IMR-90 (cell line): ENCODE results near the gene ADAP1. TPM values are rescaled to one million over a fixed set of nuclear protein-coding genes. Genes with fewer than 3 reads are reported as not detected.

ENCODE experiments used
- ATAC-seq: fragments of 200-7000 bp; cut with Tn5 transposase; 2 replicates; pipeline ENCODE4 v1.9.1; 2020; ENCODE audit warnings: low read depth, mild to moderate bottlenecking, moderate library complexity
- BruUV-seq: library from RNA; stranded (reverse); fragments of 400-500 nt; replicated peaks from 2 replicates; lab custom pipeline; 2021; lab: Mats Ljungman, UMichigan
- CTCF ChIA-PET: fragments of 300-600 bp; formaldehyde crosslinking; extraction: SDS; loops from one replicate; lab custom pipeline; 2021; ENCODE audit warnings: antibody characterized with exemption; lab: Yijun Ruan, JAX
- POLR2A ChIA-PET: fragments of 300-600 bp; sonication (Branson Sonifier 250); formaldehyde crosslinking; loops from one replicate; lab custom pipeline; 2022; ENCODE audit warnings: antibody characterized with exemption; ENCODE audit not compliant: unreplicated experiment; lab: Charles Lee
- DNase-seq: peaks from one replicate; pipeline ENCODE4 v3.0.0; 2013
- H2AFZ ChIP-seq: replicated peaks from 2 replicates; pipeline ENCODE3; 2013; ENCODE audit warnings: low read length, mild to moderate bottlenecking; ENCODE audit not compliant: poor library complexity
- H2AK5ac ChIP-seq: 2 replicates; pipeline ENCODE4 v1.6.1; 2013; ENCODE audit warnings: low read depth, low read length, inconsistent platforms
- H2AK9ac ChIP-seq: replicated peaks from 2 replicates; pipeline ENCODE3; 2013; ENCODE audit warnings: mild to moderate bottlenecking, low read depth, low read length, moderate library complexity; ENCODE audit not compliant: poor library complexity
- H2BK120ac ChIP-seq: 2 replicates; pipeline ENCODE4 v1.6.1; 2013; ENCODE audit warnings: low read depth, low read length, inconsistent platforms
- H2BK15ac ChIP-seq: 3 replicates; pipeline ENCODE4 v1.6.1; 2013; ENCODE audit warnings: low read depth, low read length, inconsistent platforms
- H2BK20ac ChIP-seq: 2 replicates; pipeline ENCODE4 v1.6.1; 2013; ENCODE audit warnings: low read depth, mild to moderate bottlenecking, inconsistent platforms, low read length, moderate library complexity
- H2BK5ac ChIP-seq: 2 replicates; pipeline ENCODE4 v1.6.1; 2013; ENCODE audit warnings: mild to moderate bottlenecking, low read depth, low read length, inconsistent platforms; ENCODE audit not compliant: poor library complexity, severe bottlenecking
- H3K14ac ChIP-seq: replicated peaks from 2 replicates; pipeline ENCODE4 v1.6.1; 2013; ENCODE audit warnings: low read depth, low read length, inconsistent platforms
- H3K18ac ChIP-seq: 2 replicates; pipeline ENCODE4 v1.6.1; 2013; ENCODE audit warnings: low read depth, low read length, control low read depth
- H3K23ac ChIP-seq: 2 replicates; pipeline ENCODE4 v1.6.1; 2013; ENCODE audit warnings: low read depth, low read length, inconsistent platforms
- H3K27ac ChIP-seq: 2 replicates; pipeline ENCODE4 v1.5.1; 2013; ENCODE audit warnings: mild to moderate bottlenecking, control low read depth, low read length; ENCODE audit not compliant: insufficient read depth
- H3K27me3 ChIP-seq: 2 replicates; pipeline ENCODE4 v1.6.1; 2013; ENCODE audit warnings: low read length; ENCODE audit not compliant: control insufficient read depth, insufficient read depth
- H3K36me3 ChIP-seq: 2 replicates; pipeline ENCODE4 v1.6.1; 2013; ENCODE audit warnings: low read length, mixed read lengths; ENCODE audit not compliant: control insufficient read depth, insufficient read depth
- H3K4ac ChIP-seq: 2 replicates; pipeline ENCODE4 v1.6.1; 2013; ENCODE audit warnings: low read depth, low read length, inconsistent platforms
- H3K4me1 ChIP-seq: 2 replicates; pipeline ENCODE4 v1.6.1; 2013; ENCODE audit warnings: low read length, mixed read lengths; ENCODE audit not compliant: control insufficient read depth, insufficient read depth
- H3K4me2 ChIP-seq: 2 replicates; pipeline ENCODE4 v1.6.1; 2013; ENCODE audit warnings: low read depth, mild to moderate bottlenecking, control low read depth, low read length, moderate library complexity
- H3K4me3 ChIP-seq: 2 replicates; pipeline ENCODE4 v1.5.1; 2013; ENCODE audit warnings: low read depth, mild to moderate bottlenecking, control low read depth, low read length, moderate library complexity; ENCODE audit not compliant: insufficient read depth
- H3K56ac ChIP-seq: 2 replicates; pipeline ENCODE4 v1.6.1; 2013; ENCODE audit warnings: low read length, inconsistent platforms; ENCODE audit not compliant: insufficient read depth; ENCODE audit errors: extremely low read depth
- H3K79me1 ChIP-seq, 2 experiments: 2 replicates each; pipeline ENCODE4 v1.6.1; 2013; ENCODE audit warnings: low read length in 2 of 2, inconsistent platforms in 1 of 2, low read depth in 1 of 2
- H3K9ac ChIP-seq: 2 replicates; pipeline ENCODE4 v1.6.1; 2013; ENCODE audit warnings: low read depth, low read length, control low read depth
- H3K9me1 ChIP-seq: 2 replicates; pipeline ENCODE4 v1.6.1; 2013; ENCODE audit warnings: low read length, inconsistent platforms; ENCODE audit not compliant: insufficient read depth
- H3K9me3 ChIP-seq: 2 replicates; pipeline ENCODE4 v1.6.1; 2013; ENCODE audit warnings: low read length; ENCODE audit not compliant: control insufficient read depth, insufficient read depth
- H4K20me1 ChIP-seq: 2 replicates; pipeline ENCODE4 v1.6.1; 2013; ENCODE audit warnings: low read length, inconsistent platforms; ENCODE audit not compliant: insufficient read depth
- H4K5ac ChIP-seq: 2 replicates; pipeline ENCODE4 v1.6.1; 2013; ENCODE audit warnings: mild to moderate bottlenecking, low read depth, low read length, control low read depth
- H4K8ac ChIP-seq, 2 experiments: 2 replicates each; pipeline ENCODE4 v1.6.1; 2013; ENCODE audit warnings: low read depth in 2 of 2, low read length in 2 of 2, control low read depth in 1 of 2, inconsistent platforms in 1 of 2
- H4K91ac ChIP-seq: 2 replicates; pipeline ENCODE4 v1.6.1; 2013; ENCODE audit warnings: low read depth, low read length, inconsistent platforms; ENCODE audit not compliant: insufficient read depth
- BHLHE40 ChIP-seq: fragments of 150-350 bp; IDR thresholded peaks from 2 replicates; pipeline ENCODE4 v1.6.1; 2016; ENCODE audit warnings: mild to moderate bottlenecking, low read depth, low read length
- CEBPB ChIP-seq: IDR thresholded peaks from 2 replicates; pipeline ENCODE4 v1.6.1; 2012; ENCODE audit warnings: low read depth, low read length, improper control_type of control experiment
- CHD1 ChIP-seq: IDR thresholded peaks from 2 replicates; pipeline ENCODE4 v1.6.1; 2012; ENCODE audit warnings: low read depth, low read length, improper control_type of control experiment
- CTCF ChIP-seq: conservative IDR thresholded peaks from 2 replicates; pipeline ENCODE4 v1.5.1; 2012; ENCODE audit warnings: mild to moderate bottlenecking, low read depth, low read length, improper control_type of control experiment
- FOS ChIP-seq: fragments of 150-350 bp; IDR thresholded peaks from 2 replicates; pipeline ENCODE4 v1.6.1; 2016; ENCODE audit warnings: low read depth, low read length
- MAFK ChIP-seq: IDR thresholded peaks from 2 replicates; pipeline ENCODE4 v1.6.1; 2012; ENCODE audit warnings: low read depth, low read length, improper control_type of control experiment
- MAZ ChIP-seq: IDR thresholded peaks from 2 replicates; pipeline ENCODE4 v1.6.1; 2012; ENCODE audit warnings: low read depth, mild to moderate bottlenecking, low read length, improper control_type of control experiment, moderate library complexity, borderline replicate concordance
- MXI1 ChIP-seq: IDR thresholded peaks from 2 replicates; pipeline ENCODE4 v1.6.1; 2012; ENCODE audit warnings: low read depth, mild to moderate bottlenecking, low read length, moderate library complexity, borderline replicate concordance
- NFE2L2 ChIP-seq: fragments of 150-350 bp; IDR thresholded peaks from 2 replicates; pipeline ENCODE4 v1.6.1; 2016; ENCODE audit warnings: low read depth, mild to moderate bottlenecking, low read length
- POLR2A ChIP-seq: IDR thresholded peaks from 2 replicates; pipeline ENCODE4 v1.6.1; 2012; ENCODE audit warnings: mild to moderate bottlenecking, low read depth, low read length
- RAD21 ChIP-seq: IDR thresholded peaks from 2 replicates; pipeline ENCODE4 v1.6.1; 2012; ENCODE audit warnings: low read length, improper control_type of control experiment
- RCOR1 ChIP-seq: IDR thresholded peaks from 2 replicates; pipeline ENCODE4 v1.6.1; 2012; ENCODE audit warnings: mild to moderate bottlenecking, low read length, improper control_type of control experiment; ENCODE audit not compliant: insufficient replicate concordance
- RFX5 ChIP-seq: IDR thresholded peaks from 2 replicates; pipeline ENCODE4 v1.8.0; 2012; ENCODE audit warnings: low read depth, mild to moderate bottlenecking, low read length, moderate library complexity
- SMC3 ChIP-seq: fragments of 150-350 bp; IDR thresholded peaks from 2 replicates; pipeline ENCODE4 v1.6.1; 2016; ENCODE audit warnings: low read depth, mild to moderate bottlenecking, antibody characterized with exemption, low read length, moderate library complexity
- USF2 ChIP-seq: fragments of 150-350 bp; IDR thresholded peaks from 2 replicates; pipeline ENCODE4 v1.6.1; 2017; ENCODE audit warnings: mild to moderate bottlenecking, antibody characterized with exemption, low read length, low read depth
- WGBS, 2 experiments: methylation state at CpG; one replicate each; pipeline versions ENCODE4 v1.1.5 to v1.1.7; 2013; ENCODE audit warnings: missing lambda C conversion rate in 2 of 2; ENCODE audit not compliant: insufficient read length in 1 of 2; ENCODE audit errors: extremely low coverage in 2 of 2; 5-methylcytosine and 5-hydroxymethylcytosine counted together
- dilution Hi-C: fragments of 300-500 bp; cut with HindIII; formaldehyde crosslinking; loops from one replicate; pipeline ENCODE4 v1.14.3; 2018; ENCODE audit warnings: low sequenced_read_pairs; ENCODE audit not compliant: unreplicated experiment
- in situ Hi-C: fragments of 300-500 bp; cut with MboI; formaldehyde crosslinking; loops from 3 replicates; pipeline ENCODE4 v1.14.3; 2019; ENCODE audit warnings: low sequenced_read_pairs, inconsistent platforms, mixed read lengths
- intact Hi-C: fragments of 100-400 bp; cut with micrococcal nuclease; formaldehyde crosslinking; loops from 2 replicates; pipeline ENCODE4 v1.10.0; 2022
- polyA plus RNA-seq, 3 experiments: library from polyadenylated mRNA; depleted of rRNA; stranded (reverse); fragments of >200 nt; gene quantifications; 2 replicates each; pipeline ENCODE4 v1.2.3, GENCODE V29; 2012; ENCODE audit warnings: low replicate concordance in 1 of 3
- total RNA-seq: library from RNA; depleted of rRNA; stranded (reverse); fragments of >200 nt; gene quantifications from 2 replicates; pipeline ENCODE4 v1.2.3, GENCODE V29; 2012
- TF ChIP-seq, protein P1 (sequence below): fragments of 150-350 bp; IDR thresholded peaks from 2 replicates; pipeline ENCODE4 v1.6.1; 2016; ENCODE audit warnings: low read depth, mild to moderate bottlenecking, low read length, moderate library complexity, borderline replicate concordance

ADAP1 gene
- total and polyA plus RNA-seq, 2 of the 4 experiments (the other 2 are of a cell fraction), result 1.4 to 2.0 TPM

DNA sequence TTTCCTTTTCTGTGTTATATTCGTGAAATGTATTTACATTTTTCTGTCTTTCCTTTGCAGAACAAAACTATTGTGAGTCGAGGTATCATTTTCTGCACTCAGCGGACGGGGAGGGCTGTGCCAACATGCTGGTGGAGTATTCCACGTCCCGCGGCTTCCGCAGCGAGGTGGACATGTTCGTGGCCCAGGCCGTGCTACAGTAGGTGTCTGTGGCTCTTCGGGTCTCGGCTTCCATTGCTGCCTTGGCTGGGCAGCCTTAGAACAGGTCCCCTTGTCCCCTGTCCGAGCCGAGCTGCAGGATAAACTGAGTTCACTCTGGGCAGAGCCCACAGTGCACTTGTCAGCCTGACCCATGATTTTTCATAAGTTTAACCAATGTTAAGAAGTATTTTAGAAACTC, 63.6 kb downstream of the ADAP1 start:
- Histone ChIP-seq H3K4me1 (no peaks in the 10 kb centered on the region), H3K27ac (no peak overlapping the region), H2BK120ac (no peak overlapping the region), H3K56ac (no peak overlapping the region), H3K4me2 (no peak overlapping the region), H4K91ac (no peak overlapping the region), H3K18ac (no peak overlapping the region), H4K20me1 (peaks cover 31% of the 10 kb centered on the region), H3K4me3 (no peak overlapping the region), H3K9me3 (no peaks in the 10 kb centered on the region), H3K79me1 (peaks cover 11 to 37% of the 10 kb centered on the region in 2 experiments), H3K9ac (no peak overlapping the region), H2AFZ (no peak overlapping the region), H3K23ac (no peak overlapping the region), H3K27me3 (no peaks in the 10 kb centered on the region), H3K36me3 (peaks cover 66% of the 10 kb centered on the region), H2BK15ac (no peak overlapping the region), H4K8ac (no peak overlapping the region), H3K9me1 (0 out of 2 replicates have a peak, but pooled peaks cover 5% of the 10 kb centered on the region), H2BK20ac (no peak overlapping the region), H2AK5ac (no peak overlapping the region), H3K14ac (no peak overlapping the region), H2BK5ac (no peak overlapping the region), H3K4ac (no peak overlapping the region), H2AK9ac (no peak overlapping the region), H4K5ac (no peak overlapping the region)
- DNase-seq (no peak), ATAC-seq (no peak)
- CTCF ChIA-PET, result no interaction called here
- BruUV-seq, result no TSS peak
- no peak for TF ChIP-seq MAZ
- no peak for TF ChIP-seq BHLHE40
- TF ChIP-seq CEBPB, result no peak
- TF ChIP-seq FOS, result no peak
- no peak for TF ChIP-seq CTCF
- no peak for TF ChIP-seq MAFK
- TF ChIP-seq NFE2L2, result no peak
- no peak for TF ChIP-seq RCOR1
- TF ChIP-seq USF2, result no peak
- TF ChIP-seq, protein P1, sequence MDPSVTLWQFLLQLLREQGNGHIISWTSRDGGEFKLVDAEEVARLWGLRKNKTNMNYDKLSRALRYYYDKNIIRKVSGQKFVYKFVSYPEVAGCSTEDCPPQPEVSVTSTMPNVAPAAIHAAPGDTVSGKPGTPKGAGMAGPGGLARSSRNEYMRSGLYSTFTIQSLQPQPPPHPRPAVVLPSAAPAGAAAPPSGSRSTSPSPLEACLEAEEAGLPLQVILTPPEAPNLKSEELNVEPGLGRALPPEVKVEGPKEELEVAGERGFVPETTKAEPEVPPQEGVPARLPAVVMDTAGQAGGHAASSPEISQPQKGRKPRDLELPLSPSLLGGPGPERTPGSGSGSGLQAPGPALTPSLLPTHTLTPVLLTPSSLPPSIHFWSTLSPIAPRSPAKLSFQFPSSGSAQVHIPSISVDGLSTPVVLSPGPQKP, result no peak
- TF ChIP-seq MXI1, result no peak
- TF ChIP-seq RFX5, result no peak
- TF ChIP-seq RAD21, result no peak
- TF ChIP-seq POLR2A, result no peak
- TF ChIP-seq SMC3, result no peak
- TF ChIP-seq CHD1, result no peak
- in situ Hi-C loops, result no loop called here
- POLR2A ChIA-PET, result no interaction called here
- intact Hi-C loops, result no loop called here
- dilution Hi-C loops, result no loop called here
- WGBS, 2 experiments, result 94% methylated on average over 14 of the region's 15 CpGs; no CpG with 5 or more reads in 1 of the 2 experiments
